ENCODE data around the gene LIN7B.
A peak's percentile ranks its signal among the peaks of the same experiment; 100 is the strongest.

The LIN7B gene

GRCh38 chr19:49160450-49161189, 46.5 kb downstream of the LIN7B start:
- no peak for TF ChIP-seq CTCF (IDR thresholded peaks at IDR 0.05; ENCODE audit: low read depth, low read length)
- in situ Hi-C loops (cut with HindIII; ENCODE audit: low sequenced_read_pairs) = no loop called here
- H3K4me3 ChIP-seq (ENCODE audit: low read depth, low read length) = no peak overlapping the region
- no peak for DNase-seq (ENCODE audit: low read depth, low spot score)

GRCh38 chr19:49161987-49162386, 47.8 kb downstream of the LIN7B start:
- no peak overlapping the region for H3K4me3 ChIP-seq (ENCODE audit: low read depth, low read length)
- no peak for TF ChIP-seq CTCF (IDR thresholded peaks at IDR 0.05; ENCODE audit: low read depth, low read length)
- DNase-seq (ENCODE audit: low read depth, low spot score) = peak; percentile 26
- in situ Hi-C loops (cut with HindIII; ENCODE audit: low sequenced_read_pairs) = no loop called here

GRCh38 chr19:49165111-49165750, 51.1 kb downstream of the LIN7B start:
- H3K4me3 ChIP-seq (ENCODE audit: low read depth, low read length) = no peak overlapping the region
- DNase-seq (ENCODE audit: low read depth, low spot score) = no peak
- in situ Hi-C loops (cut with HindIII; ENCODE audit: low sequenced_read_pairs) = no loop called here
- TF ChIP-seq CTCF (IDR thresholded peaks at IDR 0.05; ENCODE audit: low read depth, low read length) = no peak

GRCh38 chr19:49165865-49166301, 51.7 kb downstream of the LIN7B start:
- no peak overlapping the region for H3K4me3 ChIP-seq (ENCODE audit: low read depth, low read length)
- TF ChIP-seq CTCF (IDR thresholded peaks at IDR 0.05; ENCODE audit: low read depth, low read length) = peak; percentile 15
- in situ Hi-C loops (cut with HindIII; ENCODE audit: low sequenced_read_pairs) = no loop called here

GRCh38 chr19:49167857-49168409, 53.8 kb downstream of the LIN7B start:
- in situ Hi-C loops (cut with HindIII; ENCODE audit: low sequenced_read_pairs) = no loop called here

More at GRCh38 chr19:49165865-49166301, 51.7 kb downstream of the LIN7B start:
- no peak for DNase-seq (ENCODE audit: low read depth, low spot score)

More at GRCh38 chr19:49167857-49168409, 53.8 kb downstream of the LIN7B start:
- no peak for DNase-seq (ENCODE audit: low read depth, low spot score)
- no peak for TF ChIP-seq CTCF (IDR thresholded peaks at IDR 0.05; ENCODE audit: low read depth, low read length)
- H3K4me3 ChIP-seq (ENCODE audit: low read depth, low read length) = no peak overlapping the region

Measured in astrocyte of the spinal cord (primary cell).